Tibial artery (tissue), 4 donors: Measurements from ENCODE around the gene VPS50.

ENCODE experiments used
- DNase-seq, 2 donors: peaks; one replicate each; pipeline ENCODE4 v3.0.0-alpha.2; 2019
- H3K27ac ChIP-seq, 2 donors: fragments of 200-600 bp; sonication (generic) in 1 of 2; 1 replicate in 1 of 2; 2 replicates in 1 of 2; pipeline ENCODE4 v1.5.1; 2018 to 2019; ENCODE audit warnings: mild to moderate bottlenecking in 1 of 2
- H3K27me3 ChIP-seq, 2 donors: fragments of 200-600 bp; sonication (generic) in 1 of 2; one replicate each; pipeline versions ENCODE4 v1.5.1 to v1.6.0; 2016 to 2019
- H3K36me3 ChIP-seq, 3 donors: fragments of 200-600 bp; sonication (generic) in 2 of 3; one replicate each; pipeline ENCODE4 v1.5.1; 2016 to 2019; ENCODE audit warnings: mild to moderate bottlenecking in 2 of 3
- H3K4me1 ChIP-seq, 4 donors: fragments of 200-600 bp; sonication (generic) in 2 of 4; 1 replicate in 3 of 4; 2 replicates in 1 of 4; pipeline ENCODE4 v1.5.1; 2016 to 2019
- H3K4me3 ChIP-seq, 2 donors: fragments of 200-600 bp; sonication (generic) in 1 of 2; 1 replicate in 1 of 2; 2 replicates in 1 of 2; pipeline ENCODE4 v1.5.1; 2018 to 2019; ENCODE audit warnings: mild to moderate bottlenecking in 2 of 2
- H3K9me3 ChIP-seq, 3 donors: fragments of 200-600 bp; sonication (generic) in 1 of 3; one replicate each; pipeline ENCODE4 v1.5.1; 2016 to 2019
- CTCF ChIP-seq, 2 experiments: fragments of 200-600 bp in 1 of 2; fragments of 450-650 bp in 1 of 2; IDR thresholded peaks; one replicate each; pipeline ENCODE4 v1.5.1; 2017 to 2019; ENCODE audit warnings: antibody characterized with exemption in 2 of 2, mild to moderate bottlenecking in 1 of 2, moderate library complexity in 1 of 2
- intact Hi-C: fragments of 100-400 bp; cut with DNase I; formaldehyde crosslinking; loops from one replicate; pipeline ENCODE4 v1.15.0; 2023; ENCODE audit warnings: low total_unique reads

The VPS50 gene

GRCh38 chr7:93262535-93262934, 30.4 kb downstream of the VPS50 start:
- intact Hi-C loops, result no loop called here
- H3K36me3 ChIP-seq, result peaks cover 0 to 31% (median 15%) of the 10 kb centered on the region in 3 donors

GRCh38 chr7:93265220-93265619, 33.1 kb downstream of the VPS50 start:
- Histone ChIP-seq H3K27ac (no peak overlapping the region), H3K4me3 (no peak overlapping the region), H3K27me3 (no peaks in the 10 kb centered on the region), H3K36me3 (peaks cover 0 to 25% (median 4%) of the 10 kb centered on the region in 3 donors), H3K9me3 (no peaks in the 10 kb centered on the region), H3K4me1 (no peaks in the 10 kb centered on the region)
- no peak for TF ChIP-seq CTCF (IDR thresholded peaks at IDR 0.05)
- DNase-seq, result no peak
- intact Hi-C loops, result no loop called here

More at GRCh38 chr7:93262535-93262934, 30.4 kb downstream of the VPS50 start:
- no peak for DNase-seq
- H3K9me3 ChIP-seq, result no peaks in the 10 kb centered on the region
- H3K27me3 ChIP-seq, result no peaks in the 10 kb centered on the region
- no peak for TF ChIP-seq CTCF (IDR thresholded peaks at IDR 0.05)
- no peak overlapping the region for H3K27ac ChIP-seq
- H3K4me1 ChIP-seq, result no peaks in the 10 kb centered on the region
- H3K4me3 ChIP-seq, result no peak overlapping the region

GRCh38 chr7:93279541-93279940, 47.4 kb downstream of the VPS50 start:
- Histone ChIP-seq H3K4me1 (no peaks in the 10 kb centered on the region), H3K4me3 (no peak overlapping the region), H3K36me3 (peaks cover 28 to 41% (median 35%) of the 10 kb centered on the region in 3 donors), H3K27me3 (no peaks in the 10 kb centered on the region), H3K9me3 (no peaks in the 10 kb centered on the region), H3K27ac (no peak overlapping the region)
- DNase-seq, result no peak
- intact Hi-C loops, result no loop called here
- no peak for TF ChIP-seq CTCF (IDR thresholded peaks at IDR 0.05)

GRCh38 chr7:93284908-93285307, 52.7 kb downstream of the VPS50 start:
- H3K36me3 ChIP-seq, result peaks cover 10 to 22% (median 12%) of the 10 kb centered on the region in 3 donors
- no peak overlapping the region for H3K27ac ChIP-seq
- no peak overlapping the region for H3K4me3 ChIP-seq
- no peak for DNase-seq
- TF ChIP-seq CTCF (IDR thresholded peaks at IDR 0.05), result no peak
- no peaks in the 10 kb centered on the region for H3K27me3 ChIP-seq
- intact Hi-C loops, result no loop called here
- no peaks in the 10 kb centered on the region for H3K9me3 ChIP-seq
- H3K4me1 ChIP-seq, result no peaks in the 10 kb centered on the region

- DNase-seq, result no peak
- H3K36me3 ChIP-seq, result peaks cover 10 to 23% (median 21%) of the 10 kb centered on the region in 3 donors
- H3K9me3 ChIP-seq, result no peaks in the 10 kb centered on the region
- no peaks in the 10 kb centered on the region for H3K27me3 ChIP-seq
- TF ChIP-seq CTCF (IDR thresholded peaks at IDR 0.05), result no peak
- no peak overlapping the region for H3K27ac ChIP-seq
- intact Hi-C loops, result no loop called here
- H3K4me1 ChIP-seq, result no peaks in the 10 kb centered on the region
- no peak overlapping the region for H3K4me3 ChIP-seq
Measured at GRCh38 chr7:93293229-93293628, 61.1 kb downstream of the VPS50 start.

GRCh38 chr7:93298206-93298605, 66.0 kb downstream of the VPS50 start:
- Histone ChIP-seq H3K9me3 (no peaks in the 10 kb centered on the region), H3K27me3 (no peaks in the 10 kb centered on the region), H3K27ac (no peak overlapping the region), H3K4me3 (no peak overlapping the region), H3K36me3 (peaks cover 24 to 29% (median 25%) of the 10 kb centered on the region in 3 donors), H3K4me1 (no peaks in the 10 kb centered on the region)
- no peak for DNase-seq
- no peak for TF ChIP-seq CTCF (IDR thresholded peaks at IDR 0.05)
- intact Hi-C loops, result no loop called here
